GM18868 (cell line): ENCODE measurements around the gene ZNF429.
"Not testable (repeated sequence)": the region's sequence is repeated elsewhere in the genome, so short reads cannot be mapped to it uniquely, and the experiment has no call there.

Experiments used
- ATAC-seq: cut with Tn5 transposase; IDR thresholded peaks from one replicate; pipeline ENCODE4 v1.9.1; 2021; ENCODE audit warnings: mild to moderate bottlenecking, moderate library complexity; ENCODE audit not compliant: unreplicated experiment

The ZNF429 gene

GRCh38 chr19:21588065-21588601 is 82.7 kb downstream of the ZNF429 start:
- ATAC-seq, result no peak

GRCh38 chr19:21590867-21591266 is 85.5 kb downstream of the ZNF429 start:
- no peak for ATAC-seq

GRCh38 chr19:21593008-21593481 is 87.6 kb downstream of the ZNF429 start:
- no peak for ATAC-seq

- no peak for ATAC-seq
These were observed 88.1 kb downstream of the ZNF429 start for GRCh38 chr19:21593502-21593901.

- no peak for ATAC-seq
These were observed 88.8 kb downstream of the ZNF429 start for GRCh38 chr19:21593934-21594820.

- ATAC-seq, result no peak
These were observed 89.8 kb downstream of the ZNF429 start for GRCh38 chr19:21595185-21595584.

- ATAC-seq, result no peak
These were observed 96.8 kb downstream of the ZNF429 start for GRCh38 chr19:21602082-21602658.

- not testable (repeated sequence) for ATAC-seq
These were observed 97.4 kb downstream of the ZNF429 start for GRCh38 chr19:21602659-21603430.

- no peak for ATAC-seq
These were observed 98.2 kb downstream of the ZNF429 start for GRCh38 chr19:21603431-21604231.

- no peak for ATAC-seq
These were observed 99.0 kb downstream of the ZNF429 start for GRCh38 chr19:21604351-21604926.
